HG03196 (cell line): ENCODE measurements around the gene NGB.

Experiments
- ATAC-seq: cut with Tn5 transposase; IDR thresholded peaks from one replicate; pipeline ENCODE4 v1.9.1; 2021; ENCODE audit not compliant: unreplicated experiment

NGB gene

GRCh38 chr14:77265561-77266335, 5.3 kb downstream of the NGB start:
- no peak for ATAC-seq

- no peak for ATAC-seq
Observed at GRCh38 chr14:77265187-77265515, 5.9 kb downstream of the NGB start.

GRCh38 chr14:77264466-77265186, 6.4 kb downstream of the NGB start:
- no peak for ATAC-seq

GRCh38 chr14:77260631-77261030, 10.4 kb downstream of the NGB start:
- ATAC-seq: no peak

GRCh38 chr14:77260199-77260598, 10.8 kb downstream of the NGB start:
- ATAC-seq: no peak

- no peak for ATAC-seq
Observed at GRCh38 chr14:77259025-77259715, 11.8 kb downstream of the NGB start.

- ATAC-seq: no peak
Observed at GRCh38 chr14:77258566-77258965, 12.4 kb downstream of the NGB start.

- no peak for ATAC-seq
Observed at GRCh38 chr14:77257700-77258099, 13.3 kb downstream of the NGB start.

GRCh38 chr14:77256694-77257093, 14.3 kb downstream of the NGB start:
- ATAC-seq: no peak

- no peak for ATAC-seq
Observed at GRCh38 chr14:77253333-77254190, 17.4 kb downstream of the NGB start.

- no peak for ATAC-seq
Observed at GRCh38 chr14:77251870-77252269, 19.1 kb downstream of the NGB start.

GRCh38 chr14:77250927-77251326, 20.1 kb downstream of the NGB start:
- ATAC-seq: no peak

- ATAC-seq: no peak
Observed at GRCh38 chr14:77249286-77249685, 21.7 kb downstream of the NGB start.

GRCh38 chr14:77248666-77249065, 22.3 kb downstream of the NGB start:
- no peak for ATAC-seq

GRCh38 chr14:77246784-77247183, 24.2 kb downstream of the NGB start:
- no peak for ATAC-seq

GRCh38 chr14:77245820-77246219, 25.2 kb downstream of the NGB start:
- ATAC-seq: no peak

- ATAC-seq: no peak
Observed at GRCh38 chr14:77243853-77244252, 27.2 kb downstream of the NGB start.

GRCh38 chr14:77242752-77243151, 28.3 kb downstream of the NGB start:
- ATAC-seq: no peak

- ATAC-seq: no peak
Observed at GRCh38 chr14:77241955-77242354, 29.1 kb downstream of the NGB start.

GRCh38 chr14:77240336-77240915, 30.6 kb downstream of the NGB start:
- ATAC-seq: no peak

- no peak for ATAC-seq
Observed at GRCh38 chr14:77239412-77239811, 31.6 kb downstream of the NGB start.
